GM04503 (cell line): ENCODE measurements around the gene FBXL19.

Source experiments
- DNase-seq: peaks from one replicate; pipeline ENCODE4 v3.0.0-alpha.2; 2012; ENCODE audit warnings: low read depth

Gene FBXL19

GRCh38 chr16:30964574-30965226, 41.3 kb downstream of the FBXL19 start:
- DNase-seq, result no peak

GRCh38 chr16:30965436-30965835, 42.1 kb downstream of the FBXL19 start:
- DNase-seq, result no peak

GRCh38 chr16:30966033-30966619, 42.8 kb downstream of the FBXL19 start:
- DNase-seq, result no peak

GRCh38 chr16:30967795-30968194, 44.4 kb downstream of the FBXL19 start:
- no peak for DNase-seq

- no peak for DNase-seq
These were observed 46.0 kb downstream of the FBXL19 start for GRCh38 chr16:30969246-30969842.

GRCh38 chr16:30971298-30971697, 47.9 kb downstream of the FBXL19 start:
- DNase-seq, result no peak

GRCh38 chr16:30972872-30973271, 49.5 kb downstream of the FBXL19 start:
- no peak for DNase-seq

- no peak for DNase-seq
These were observed 51.0 kb downstream of the FBXL19 start for GRCh38 chr16:30974348-30974747.

- DNase-seq, result no peak
These were observed 53.1 kb downstream of the FBXL19 start for GRCh38 chr16:30976486-30976885.

GRCh38 chr16:30977502-30977901, 54.1 kb downstream of the FBXL19 start:
- DNase-seq, result no peak

- no peak for DNase-seq
These were observed 56.0 kb downstream of the FBXL19 start for GRCh38 chr16:30979170-30980022.

- no peak for DNase-seq
These were observed 56.6 kb downstream of the FBXL19 start for GRCh38 chr16:30980023-30980371.

GRCh38 chr16:30980434-30980833, 57.1 kb downstream of the FBXL19 start:
- no peak for DNase-seq

- DNase-seq, result no peak
These were observed 57.6 kb downstream of the FBXL19 start for GRCh38 chr16:30980959-30981358.

GRCh38 chr16:30982548-30983288, 59.3 kb downstream of the FBXL19 start:
- DNase-seq, result peak; percentile 52

- no peak for DNase-seq
These were observed 60.0 kb downstream of the FBXL19 start for GRCh38 chr16:30983289-30983889.

- no peak for DNase-seq
These were observed 60.7 kb downstream of the FBXL19 start for GRCh38 chr16:30983898-30984610.

GRCh38 chr16:30984669-30985400, 61.5 kb downstream of the FBXL19 start, which contains the start of gene HSD3B7:
Gene HSD3B7, plus strand, starts transcription at chr16:30985207. Its CDS starts 452 bp downstream, at chr16:30985659.
- DNase-seq, result no peak

- DNase-seq, result no peak
These were observed 62.2 kb downstream of the FBXL19 start for GRCh38 chr16:30985401-30986128.
